Transverse colon (tissue), 4 donors: ENCODE data around the gene KIFC3. TPM values are rescaled to one million over a fixed set of nuclear protein-coding genes. Genes with fewer than 3 reads are reported as not detected.

ENCODE experiments used
- DNase-seq: peaks from one replicate; pipeline ENCODE4 v3.0.0-alpha.2; 2019
- H3K27ac ChIP-seq, 4 donors: fragments of 200-600 bp; sonication (generic); 2 replicates each; pipeline ENCODE4 v1.5.1; 2016 to 2018; ENCODE audit warnings: inconsistent platforms in 4 of 4
- H3K27me3 ChIP-seq: fragments of 200-600 bp; sonication (generic); 2 replicates; pipeline ENCODE4 v1.5.1; 2017; ENCODE audit warnings: inconsistent platforms
- H3K36me3 ChIP-seq, 4 donors: fragments of 200-600 bp; sonication (generic); 2 replicates each; pipeline ENCODE4 v1.5.1; 2017 to 2019; ENCODE audit warnings: inconsistent platforms in 4 of 4
- H3K4me1 ChIP-seq, 4 donors: fragments of 200-600 bp; sonication (generic); 2 replicates each; pipeline ENCODE4 v1.5.1; 2017 to 2020; ENCODE audit warnings: inconsistent platforms in 4 of 4
- H3K4me3 ChIP-seq, 4 donors: fragments of 200-600 bp; sonication (generic); 1 replicate in 1 of 4; 2 replicates in 3 of 4; pipeline versions ENCODE4 v1.5.1 to v1.6.1; 2017 to 2019; ENCODE audit warnings: inconsistent platforms in 4 of 4
- H3K9me3 ChIP-seq, 2 donors: fragments of 200-600 bp; sonication (generic); 2 replicates each; pipeline ENCODE4 v1.5.1; 2017 to 2019; ENCODE audit warnings: inconsistent platforms in 2 of 2
- EP300 ChIP-seq: sonication (generic); formaldehyde crosslinking; IDR thresholded peaks from one replicate; pipeline ENCODE4 v1.6.1; 2017; ENCODE audit warnings: antibody characterized with exemption, low read depth
- POLR2A ChIP-seq: fragments of 450-650 bp; IDR thresholded peaks from one replicate; pipeline ENCODE4 v1.6.1; 2016; ENCODE audit warnings: antibody characterized with exemption, mild to moderate bottlenecking, moderate library complexity
- POLR2AphosphoS5 ChIP-seq, 3 donors: sonication (generic); formaldehyde crosslinking; IDR thresholded peaks; one replicate each; pipeline ENCODE4 v1.6.1; 2016; ENCODE audit warnings: antibody characterized with exemption in 3 of 3
- WGBS, 2 donors: methylation state at CpG; one replicate each; pipeline ENCODE4 v1.1.5; 2018; ENCODE audit warnings: low coverage in 1 of 2; 5-methylcytosine and 5-hydroxymethylcytosine counted together
- in situ Hi-C, 4 donors: fragments of 200-750 bp; cut with MboI; loops; one replicate each; pipeline versions ENCODE4 v1.15.0 to v1.15.1; 2017; ENCODE audit warnings: low sequenced_read_pairs in 3 of 4, low pct_ligation_motif_present in 1 of 4, low pct_unique_long_range_greater_than_20kb in 1 of 4
- intact Hi-C: fragments of 100-400 bp; cut with DNase I; formaldehyde crosslinking; loops from one replicate; pipeline ENCODE4 v1.15.1; 2023; ENCODE audit warnings: low total_unique reads
- total RNA-seq, 4 donors: library from RNA; depleted of rRNA; stranded (reverse); fragments of >200 nt; gene quantifications; one replicate each; pipeline ENCODE4 v1.1.0, GENCODE V29; 2016
- TF ChIP-seq, protein P1 (sequence below), 5 experiments: fragments of 200-600 bp in 3 of 5; fragments of 450-650 bp in 2 of 5; sonication (generic) in 3 of 5; IDR thresholded peaks; 1 replicate in 2 of 5; 2 replicates in 3 of 5; pipeline ENCODE4 v1.5.1; 2016 to 2017; ENCODE audit warnings: antibody characterized with exemption in 5 of 5, inconsistent platforms in 3 of 5, mild to moderate bottlenecking in 2 of 5, moderate library complexity in 1 of 5

Gene KIFC3
- total RNA-seq, 4 donors from 2014 or later = 5.2 to 46.8 (median 13.5) TPM

DNA sequence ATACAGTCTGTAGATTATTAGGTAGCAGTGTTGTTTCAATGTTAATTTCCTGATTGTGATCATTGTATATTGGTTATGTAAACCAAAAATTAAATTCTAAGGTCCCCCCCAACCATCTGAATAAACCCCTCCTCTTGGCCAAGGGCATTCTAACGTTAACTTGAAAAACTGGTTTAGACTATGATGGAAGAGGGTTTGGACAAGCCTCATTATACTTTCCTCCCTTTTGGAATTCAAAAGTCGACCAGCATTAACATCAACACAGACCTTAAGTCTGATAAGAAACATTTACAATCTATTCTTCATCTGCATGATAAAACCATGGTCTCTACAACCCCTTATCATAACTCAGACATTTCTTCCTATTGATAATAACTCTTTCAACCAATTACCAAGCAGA is 20.6 kb upstream of the KIFC3 start:
- H3K27ac ChIP-seq = no peak overlapping the region
- no peak overlapping the region for H3K4me3 ChIP-seq
- H3K27me3 ChIP-seq = no peaks in the 10 kb centered on the region
- 27 to 39% methylated on average over 2 of the region's 2 CpGs for WGBS, 2 donors
- H3K36me3 ChIP-seq = no peaks in the 10 kb centered on the region
- H3K4me1 ChIP-seq = peaks cover 0 to 15% (median 4%) of the 10 kb centered on the region in 4 donors
- DNase-seq = no peak
- in situ Hi-C loops (no loop called here), intact Hi-C loops (no loop called here)
- H3K9me3 ChIP-seq = no peaks in the 10 kb centered on the region
- TF ChIP-seq POLR2A (no peak), POLR2AphosphoS5 (IDR thresholded peaks at IDR 0.05) (no peak), EP300 (no peak)
- TF ChIP-seq, protein P1, sequence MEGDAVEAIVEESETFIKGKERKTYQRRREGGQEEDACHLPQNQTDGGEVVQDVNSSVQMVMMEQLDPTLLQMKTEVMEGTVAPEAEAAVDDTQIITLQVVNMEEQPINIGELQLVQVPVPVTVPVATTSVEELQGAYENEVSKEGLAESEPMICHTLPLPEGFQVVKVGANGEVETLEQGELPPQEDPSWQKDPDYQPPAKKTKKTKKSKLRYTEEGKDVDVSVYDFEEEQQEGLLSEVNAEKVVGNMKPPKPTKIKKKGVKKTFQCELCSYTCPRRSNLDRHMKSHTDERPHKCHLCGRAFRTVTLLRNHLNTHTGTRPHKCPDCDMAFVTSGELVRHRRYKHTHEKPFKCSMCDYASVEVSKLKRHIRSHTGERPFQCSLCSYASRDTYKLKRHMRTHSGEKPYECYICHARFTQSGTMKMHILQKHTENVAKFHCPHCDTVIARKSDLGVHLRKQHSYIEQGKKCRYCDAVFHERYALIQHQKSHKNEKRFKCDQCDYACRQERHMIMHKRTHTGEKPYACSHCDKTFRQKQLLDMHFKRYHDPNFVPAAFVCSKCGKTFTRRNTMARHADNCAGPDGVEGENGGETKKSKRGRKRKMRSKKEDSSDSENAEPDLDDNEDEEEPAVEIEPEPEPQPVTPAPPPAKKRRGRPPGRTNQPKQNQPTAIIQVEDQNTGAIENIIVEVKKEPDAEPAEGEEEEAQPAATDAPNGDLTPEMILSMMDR (IDR thresholded peaks at IDR 0.05) = no peak

DNA sequence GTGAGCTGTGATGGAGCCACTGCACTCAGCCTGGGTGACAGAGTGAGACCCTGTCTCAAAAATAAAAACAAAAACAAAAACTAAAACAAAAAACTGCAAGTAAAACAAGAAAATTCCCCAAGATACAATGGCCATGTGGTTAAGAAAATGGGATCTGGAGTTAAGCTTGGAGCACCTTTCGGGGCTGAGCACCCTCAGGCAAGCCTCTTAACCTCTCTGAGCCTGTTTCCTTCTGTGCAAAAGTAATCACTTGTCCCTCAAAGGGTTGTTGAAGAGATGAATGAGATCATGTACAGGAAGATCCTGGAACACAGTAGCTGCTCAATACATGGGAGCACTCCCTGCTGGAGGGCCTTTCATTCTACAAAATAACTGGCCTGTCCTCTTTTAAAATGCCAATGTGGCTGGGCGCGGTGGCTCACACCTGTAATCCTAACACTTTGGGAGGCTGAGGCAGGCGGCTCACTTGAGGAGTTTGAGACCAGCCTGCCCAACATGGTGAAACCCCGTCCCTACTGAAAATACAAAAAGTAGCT is 19.8 kb upstream of the KIFC3 start:
- no peak overlapping the region for H3K27ac ChIP-seq
- TF ChIP-seq EP300 = no peak
- TF ChIP-seq, protein P1 (IDR thresholded peaks at IDR 0.05) = no peak
- TF ChIP-seq POLR2AphosphoS5 (IDR thresholded peaks at IDR 0.05) = no peak
- no peak for TF ChIP-seq POLR2A
- H3K9me3 ChIP-seq = no peaks in the 10 kb centered on the region
- no peak for DNase-seq
- peaks cover 0 to 15% (median 4%) of the 10 kb centered on the region in 4 donors for H3K4me1 ChIP-seq
- no peaks in the 10 kb centered on the region for H3K27me3 ChIP-seq
- in situ Hi-C loops = no loop called here
- intact Hi-C loops = no loop called here
- H3K4me3 ChIP-seq = no peak overlapping the region
- H3K36me3 ChIP-seq = no peaks in the 10 kb centered on the region
- WGBS, 2 donors = 85 to 86% methylated on average over 3 to 5 of the region's 5 CpGs

GRCh38 chr16:57821149-57821971 is 19.1 kb upstream of the KIFC3 start:
- Histone ChIP-seq H3K27ac (no peak overlapping the region), H3K36me3 (no peaks in the 10 kb centered on the region), H3K27me3 (no peaks in the 10 kb centered on the region), H3K4me3 (no peak overlapping the region), H3K9me3 (no peaks in the 10 kb centered on the region), H3K4me1 (peaks cover 0 to 21% (median 6%) of the 10 kb centered on the region in 4 donors)
- WGBS, 2 donors = 55 to 58% methylated on average over 6 to 10 of the region's 10 CpGs
- TF ChIP-seq, protein P1 (IDR thresholded peaks at IDR 0.05) = no peak
- TF ChIP-seq EP300 = no peak
- no peak for TF ChIP-seq POLR2AphosphoS5 (IDR thresholded peaks at IDR 0.05)
- no peak for TF ChIP-seq POLR2A
- no peak for DNase-seq
- intact Hi-C loops = no loop called here
- in situ Hi-C loops = no loop called here

GRCh38 chr16:57818377-57819064 is 16.2 kb upstream of the KIFC3 start:
- no peaks in the 10 kb centered on the region for H3K27me3 ChIP-seq
- in situ Hi-C loops = no loop called here
- H3K36me3 ChIP-seq = no peaks in the 10 kb centered on the region
- no peaks in the 10 kb centered on the region for H3K9me3 ChIP-seq
- no peak overlapping the region for H3K4me3 ChIP-seq
- H3K27ac ChIP-seq = no peak overlapping the region
- intact Hi-C loops = no loop called here
- DNase-seq = no peak
- TF ChIP-seq POLR2AphosphoS5 (IDR thresholded peaks at IDR 0.05) (no peak), POLR2A (no peak), EP300 (no peak)
- TF ChIP-seq, protein P1 (IDR thresholded peaks at IDR 0.05) = no peak
- peaks cover 6 to 29% (median 12%) of the 10 kb centered on the region in 4 donors for H3K4me1 ChIP-seq
- 54 to 60% methylated on average over 2 to 8 of the region's 8 CpGs for WGBS, 2 donors
